ENCODE measurements around the gene MYH9.

Gene MYH9

DNA sequence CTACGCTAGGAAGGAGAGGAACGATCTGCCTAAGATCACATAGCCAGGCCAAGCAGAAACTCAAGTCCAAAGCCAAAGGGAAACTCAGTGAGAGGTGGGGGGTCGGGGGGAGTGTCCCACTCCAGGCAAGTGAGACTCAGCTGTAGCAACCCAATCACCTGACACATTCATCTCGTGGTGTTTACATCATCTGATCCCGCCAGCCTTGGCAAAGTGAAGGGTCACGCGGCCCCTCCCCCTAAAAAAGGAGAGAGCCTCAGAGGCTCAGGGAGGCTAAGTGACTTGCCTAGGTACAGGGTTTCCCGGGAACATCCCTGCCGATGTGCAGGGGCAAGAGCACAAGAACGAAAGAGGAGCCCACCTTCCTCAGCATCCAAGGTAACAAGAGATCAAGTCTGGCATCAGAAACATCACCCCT, 21.5 kb downstream of the MYH9 start:
- no peak for DNase-seq

DNA sequence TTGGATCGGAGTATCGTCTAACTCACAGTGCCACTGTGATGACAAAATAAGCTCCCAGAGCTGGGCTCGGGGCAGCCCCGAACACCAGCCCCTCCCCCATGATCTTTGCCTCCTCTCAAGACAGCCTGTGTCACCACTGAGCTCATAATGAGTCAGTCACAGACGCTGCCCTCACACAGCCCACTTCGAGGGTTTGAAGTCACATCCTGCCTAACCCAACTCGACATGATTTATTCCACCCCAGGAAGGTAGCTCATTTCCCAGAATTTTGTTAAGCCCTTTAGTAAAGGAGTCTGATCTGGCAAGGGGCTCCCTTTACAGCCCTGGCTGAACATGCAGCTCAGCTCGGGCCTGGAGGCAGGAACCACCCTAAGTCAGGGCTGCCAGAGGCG, 22.8 kb downstream of the MYH9 start:
- no peak for DNase-seq

- DNase-seq: no peak
These were observed 23.3 kb downstream of the MYH9 start for GRCh38 chr22:36364255-36365019.

- peak; percentile 32 for DNase-seq
These were observed 24.3 kb downstream of the MYH9 start for GRCh38 chr22:36363349-36363981.

DNA sequence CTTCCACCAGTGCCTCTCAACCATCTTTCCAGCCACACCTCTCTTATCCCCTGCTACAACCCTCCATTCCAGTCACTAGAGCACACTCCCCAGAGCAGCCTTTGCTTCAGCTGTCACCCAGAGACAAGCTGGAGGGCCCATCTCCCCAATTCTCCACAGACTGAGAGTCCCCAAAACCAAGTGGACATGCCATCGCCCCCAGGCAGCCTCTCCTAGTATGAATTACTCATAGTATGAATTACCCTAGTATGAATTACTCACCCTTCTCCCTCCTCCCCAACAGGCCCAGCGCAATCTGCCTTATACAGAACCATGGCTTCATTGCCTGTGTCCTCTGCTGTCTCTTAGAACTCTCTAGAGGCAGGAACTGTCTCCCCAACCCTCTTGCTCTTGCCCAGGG, 24.8 kb downstream of the MYH9 start:
- DNase-seq: no peak

DNA sequence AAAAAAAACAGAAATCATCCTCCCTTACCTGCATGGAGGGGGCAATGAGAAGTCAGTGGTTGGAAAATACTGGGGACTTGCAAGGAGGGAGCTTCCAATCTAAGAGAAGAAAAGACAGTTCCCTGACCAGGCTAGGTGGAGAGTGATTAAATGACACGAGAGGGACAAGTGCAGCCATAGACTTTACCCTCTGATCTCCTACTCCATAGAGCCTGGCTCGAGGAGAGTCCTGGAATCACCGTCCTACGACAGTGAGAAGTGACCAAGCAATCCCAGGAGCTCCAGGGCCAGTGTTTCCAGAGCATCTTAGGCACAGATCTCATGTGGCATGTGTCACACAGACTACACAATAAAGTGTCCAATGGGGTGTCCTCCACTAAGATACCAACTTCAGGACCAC, 25.7 kb downstream of the MYH9 start:
- no peak for DNase-seq

DNA sequence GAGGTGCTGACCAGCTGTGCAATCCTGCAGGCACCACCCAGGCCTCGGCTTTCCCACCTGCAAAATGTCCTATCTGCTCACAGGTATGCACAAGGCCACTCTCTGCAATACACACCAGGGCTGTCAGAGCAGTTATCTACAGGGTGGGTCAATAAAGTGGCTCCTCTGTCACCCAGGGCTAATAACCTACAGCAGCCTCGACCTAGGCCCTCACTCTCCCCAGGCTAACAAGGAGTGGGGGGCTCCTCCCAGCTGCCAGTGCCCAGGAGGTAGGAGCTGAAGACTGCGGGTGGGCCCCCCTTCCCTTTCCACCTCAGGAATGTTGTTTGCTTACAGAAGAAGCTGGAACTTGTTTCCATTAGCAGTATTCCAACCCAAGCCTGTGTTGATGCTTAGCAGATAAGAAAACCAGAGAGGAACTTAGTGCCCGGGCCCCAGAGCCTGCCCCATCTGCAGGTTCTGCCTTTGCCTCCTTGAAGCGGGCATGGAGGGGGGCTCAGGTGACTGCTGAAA, 26.8 kb downstream of the MYH9 start:
- no peak for DNase-seq

GRCh38 chr22:36360011-36360410, 27.8 kb downstream of the MYH9 start:
- DNase-seq: no peak

- DNase-seq: no peak
These were observed 28.2 kb downstream of the MYH9 start for GRCh38 chr22:36359470-36359996.

DNA sequence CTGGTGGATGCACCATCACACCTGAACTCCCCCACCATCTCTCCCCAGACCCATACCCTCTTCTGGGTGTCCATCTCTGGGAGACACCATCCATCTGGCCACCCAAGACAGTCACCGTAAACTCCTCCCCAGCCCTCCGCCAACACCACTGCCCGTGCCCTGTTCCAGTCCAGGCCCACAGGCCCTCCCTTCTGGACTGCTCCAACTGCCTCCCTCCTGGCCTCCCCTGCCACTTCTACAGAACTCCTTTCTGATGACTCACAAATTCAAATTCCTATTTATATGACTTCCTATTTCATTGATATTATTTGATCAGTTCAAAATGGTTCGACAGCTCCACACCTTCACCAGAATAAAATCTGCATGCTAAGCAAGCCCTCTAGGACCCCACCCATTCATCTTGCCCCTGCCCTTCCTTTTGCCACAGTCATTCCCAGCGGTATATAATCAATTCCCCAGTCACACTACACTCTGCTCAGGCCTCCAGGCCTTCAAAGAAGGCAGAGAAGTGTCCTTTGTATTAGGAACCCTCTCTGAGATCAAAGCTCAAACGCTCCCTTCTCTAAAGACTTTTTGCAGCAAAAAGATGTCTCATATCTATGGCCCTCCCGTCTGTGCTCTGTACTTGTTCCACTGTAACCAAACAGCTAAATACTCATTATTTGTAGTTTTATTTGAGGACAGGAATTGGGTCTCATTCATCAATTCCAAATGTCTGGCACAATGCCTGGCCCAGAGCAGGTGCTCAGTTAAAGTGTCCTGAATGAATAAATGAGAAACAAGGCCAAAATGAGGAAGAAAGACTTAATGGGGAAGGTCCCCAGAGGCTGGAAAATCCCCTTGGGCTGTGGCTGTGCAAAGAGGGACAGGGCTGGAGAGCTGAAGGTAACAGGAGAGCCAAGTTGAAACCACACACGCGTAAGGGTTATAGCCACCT, 29.0 kb downstream of the MYH9 start:
- no peak for DNase-seq

GRCh38 chr22:36356708-36357624, 30.8 kb downstream of the MYH9 start:
- DNase-seq: no peak

GRCh38 chr22:36355894-36356293, 31.9 kb downstream of the MYH9 start:
- DNase-seq: no peak

- DNase-seq: no peak
These were observed 32.4 kb downstream of the MYH9 start for GRCh38 chr22:36355362-36355761.

DNA sequence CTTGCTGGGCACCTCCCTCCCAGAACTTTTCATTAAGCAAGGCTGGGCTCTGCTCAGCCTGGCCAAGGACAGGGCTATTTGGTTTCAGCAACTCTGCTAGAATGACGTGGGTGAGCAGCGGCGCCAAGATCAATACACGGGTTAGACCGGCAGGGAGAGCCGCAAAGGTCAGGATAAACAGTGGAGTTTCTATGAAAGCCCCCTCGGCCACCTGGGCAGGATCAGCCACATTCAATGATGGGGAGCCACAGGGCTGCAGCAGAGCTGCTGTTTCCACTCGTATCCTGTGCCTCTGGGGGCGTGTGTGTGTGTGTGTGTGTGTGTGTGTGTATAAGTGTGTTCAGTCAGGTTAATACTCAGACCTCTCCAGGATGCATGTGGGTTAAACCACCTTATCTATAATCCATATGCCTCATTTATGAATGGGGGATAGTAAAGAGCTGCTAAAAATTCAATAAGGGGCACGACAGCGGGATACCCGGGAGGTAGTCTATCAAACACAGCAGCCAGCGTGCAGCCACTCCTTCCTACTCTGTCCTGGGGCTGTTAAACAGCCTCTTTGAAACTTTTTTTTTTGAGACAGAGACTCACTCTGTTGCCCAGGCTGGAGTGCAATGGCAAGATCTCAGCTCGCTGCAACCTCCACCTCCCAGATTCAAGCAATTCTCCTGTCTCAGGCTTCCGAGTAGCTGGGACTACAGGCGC, 34.8 kb downstream of the MYH9 start:
- DNase-seq: no peak

GRCh38 chr22:36351921-36352802, 35.6 kb downstream of the MYH9 start:
- DNase-seq: no peak

- DNase-seq: no peak
These were observed 36.8 kb downstream of the MYH9 start for GRCh38 chr22:36350751-36351594.

DNA sequence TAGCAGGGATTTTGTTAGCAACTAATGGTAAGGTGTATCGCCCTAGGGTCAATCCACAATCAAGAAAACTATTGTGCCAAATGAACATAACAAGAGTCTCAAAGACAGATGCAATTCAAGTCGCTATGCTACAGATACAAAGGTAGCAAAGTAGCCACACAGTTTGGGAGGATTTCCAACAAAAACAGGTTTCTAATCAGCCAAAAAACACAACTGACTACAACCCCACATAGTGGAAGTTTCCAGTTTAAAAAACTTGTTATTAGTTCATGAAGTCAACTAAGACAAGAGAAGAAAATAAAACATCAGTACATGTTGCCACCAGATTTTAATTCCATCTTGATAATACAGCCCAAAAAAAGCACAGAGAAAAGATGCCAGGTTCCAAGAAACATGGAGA, 38.0 kb downstream of the MYH9 start:
- no peak for DNase-seq

DNA sequence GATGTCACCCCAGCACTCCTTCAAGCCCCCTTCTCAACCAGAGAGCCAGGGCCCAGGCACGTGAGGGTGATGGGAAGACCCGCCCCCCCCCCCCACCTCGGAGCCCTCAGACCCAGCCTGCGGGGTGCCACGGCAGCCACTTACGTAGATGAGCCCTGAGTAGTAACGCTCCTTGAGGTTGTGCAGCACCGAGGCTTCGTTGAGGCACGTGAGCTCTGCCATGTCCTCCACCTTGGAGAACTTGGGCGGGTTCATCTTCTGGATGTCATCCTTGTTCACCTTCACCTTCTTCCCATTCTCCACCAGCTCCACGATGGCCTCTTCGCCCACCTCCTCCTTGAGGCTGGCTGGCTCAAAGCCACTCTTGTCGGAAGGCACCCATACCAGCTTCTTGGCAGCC, 39.0 kb downstream of the MYH9 start:
- DNase-seq: no peak

GRCh38 chr22:36347094-36347493, 40.7 kb downstream of the MYH9 start:
- no peak for DNase-seq

Measured in NCI-H510A (cell line).